ENCODE measurements around the gene TPTE.

- no peak for TF ChIP-seq CTCF (conservative IDR thresholded peaks at IDR 0.05 in 1 of 2, IDR thresholded peaks at IDR 0.05 in 1 of 2; ENCODE audit: low read depth in 1 of 2, low read length in 2 of 2)
- TF ChIP-seq EZH2 (IDR thresholded peaks at IDR 0.05; ENCODE audit: low read length, missing control alignments) = no peak
Measured at GRCh38 chr21:10511116-10511515, 10.3 kb upstream of the TPTE start.

Data from fibroblast of lung (primary cell).